Neural cell (in vitro differentiated cells): Measurements from ENCODE around the gene KCNT1.

Source experiments
- EP300 ChIP-seq: fragments of 450-650 bp; conservative IDR thresholded peaks from 2 replicates; pipeline ENCODE4 v1.6.1; 2014; ENCODE audit warnings: antibody characterized with exemption, mild to moderate bottlenecking, moderate library complexity; ENCODE audit not compliant: poor library complexity, severe bottlenecking
- EZH2 ChIP-seq: fragments of 200-600, 300-800 bp; shearing (Covaris generic), sonication (generic); IDR thresholded peaks from 2 replicates; pipeline ENCODE4 v1.6.1; 2014; ENCODE audit warnings: antibody characterized with exemption, low read length, borderline replicate concordance, mild to moderate bottlenecking; ENCODE audit not compliant: insufficient read depth, poor library complexity, severe bottlenecking
- MXI1 ChIP-seq: fragments of 450-650 bp; conservative IDR thresholded peaks from 2 replicates; pipeline ENCODE4 v1.6.1; 2014; ENCODE audit warnings: antibody characterized with exemption, mild to moderate bottlenecking; ENCODE audit not compliant: poor library complexity, severe bottlenecking
- POLR2AphosphoS5 ChIP-seq: IDR thresholded peaks from 2 replicates; pipeline ENCODE4 v1.6.1; 2012
- RAD21 ChIP-seq: fragments of 450-650 bp; conservative IDR thresholded peaks from 2 replicates; pipeline ENCODE4 v1.6.1; 2014; ENCODE audit warnings: antibody characterized with exemption, mild to moderate bottlenecking, moderate library complexity
- TAF1 ChIP-seq: IDR thresholded peaks from 2 replicates; pipeline ENCODE4 v1.6.1; 2012; ENCODE audit warnings: low read depth
- TF ChIP-seq, protein P1 (sequence below): fragments of 450-650 bp; IDR thresholded peaks from 2 replicates; pipeline ENCODE4 v1.5.1; 2014; ENCODE audit warnings: antibody characterized with exemption, mild to moderate bottlenecking, moderate library complexity; ENCODE audit not compliant: poor library complexity, severe bottlenecking
- TF ChIP-seq, protein P2 (sequence below): IDR thresholded peaks from 2 replicates; pipeline ENCODE4 v1.6.1; 2012; ENCODE audit warnings: borderline replicate concordance

DNA sequence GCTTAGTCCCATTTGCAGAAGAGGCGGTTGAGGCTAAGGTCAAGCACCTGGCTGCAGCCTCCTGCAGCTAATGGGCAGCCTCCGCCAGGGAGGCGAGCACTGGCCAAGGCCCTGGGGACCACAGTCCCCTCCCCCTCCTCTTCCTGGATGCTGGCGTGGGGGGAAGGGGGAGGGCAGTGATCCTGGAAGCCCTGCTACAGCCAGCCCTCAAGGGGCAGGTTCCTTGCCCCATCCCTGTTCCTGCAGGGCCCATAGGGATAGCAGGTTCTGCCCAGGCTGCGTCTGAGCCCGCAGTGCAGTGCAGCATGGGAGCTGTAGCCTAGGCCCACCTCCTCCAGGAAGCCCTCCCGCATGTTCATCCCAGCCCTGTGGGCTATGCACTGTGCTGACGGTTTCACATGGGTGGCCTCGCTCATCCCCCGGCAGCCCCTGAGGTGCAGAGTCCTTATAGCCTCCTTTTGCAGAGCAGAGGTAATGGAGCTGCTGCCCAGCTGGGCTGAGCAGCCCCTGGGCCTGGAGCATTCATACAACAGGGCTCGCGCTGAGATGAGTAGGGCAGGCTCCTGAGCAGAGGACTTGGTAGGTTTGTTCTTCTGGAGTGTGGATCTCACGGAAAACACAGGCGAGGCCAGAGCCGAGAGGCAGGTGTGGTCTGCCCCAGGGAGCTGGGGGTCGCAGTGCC lies 36.0 kb downstream of the KCNT1 start:
- TF ChIP-seq, protein P1, sequence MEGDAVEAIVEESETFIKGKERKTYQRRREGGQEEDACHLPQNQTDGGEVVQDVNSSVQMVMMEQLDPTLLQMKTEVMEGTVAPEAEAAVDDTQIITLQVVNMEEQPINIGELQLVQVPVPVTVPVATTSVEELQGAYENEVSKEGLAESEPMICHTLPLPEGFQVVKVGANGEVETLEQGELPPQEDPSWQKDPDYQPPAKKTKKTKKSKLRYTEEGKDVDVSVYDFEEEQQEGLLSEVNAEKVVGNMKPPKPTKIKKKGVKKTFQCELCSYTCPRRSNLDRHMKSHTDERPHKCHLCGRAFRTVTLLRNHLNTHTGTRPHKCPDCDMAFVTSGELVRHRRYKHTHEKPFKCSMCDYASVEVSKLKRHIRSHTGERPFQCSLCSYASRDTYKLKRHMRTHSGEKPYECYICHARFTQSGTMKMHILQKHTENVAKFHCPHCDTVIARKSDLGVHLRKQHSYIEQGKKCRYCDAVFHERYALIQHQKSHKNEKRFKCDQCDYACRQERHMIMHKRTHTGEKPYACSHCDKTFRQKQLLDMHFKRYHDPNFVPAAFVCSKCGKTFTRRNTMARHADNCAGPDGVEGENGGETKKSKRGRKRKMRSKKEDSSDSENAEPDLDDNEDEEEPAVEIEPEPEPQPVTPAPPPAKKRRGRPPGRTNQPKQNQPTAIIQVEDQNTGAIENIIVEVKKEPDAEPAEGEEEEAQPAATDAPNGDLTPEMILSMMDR: no peak
- no peak for TF ChIP-seq RAD21
- no peak for TF ChIP-seq EZH2
- no peak for TF ChIP-seq TAF1
- no peak for TF ChIP-seq MXI1
- no peak for TF ChIP-seq POLR2AphosphoS5
- TF ChIP-seq, protein P2, sequence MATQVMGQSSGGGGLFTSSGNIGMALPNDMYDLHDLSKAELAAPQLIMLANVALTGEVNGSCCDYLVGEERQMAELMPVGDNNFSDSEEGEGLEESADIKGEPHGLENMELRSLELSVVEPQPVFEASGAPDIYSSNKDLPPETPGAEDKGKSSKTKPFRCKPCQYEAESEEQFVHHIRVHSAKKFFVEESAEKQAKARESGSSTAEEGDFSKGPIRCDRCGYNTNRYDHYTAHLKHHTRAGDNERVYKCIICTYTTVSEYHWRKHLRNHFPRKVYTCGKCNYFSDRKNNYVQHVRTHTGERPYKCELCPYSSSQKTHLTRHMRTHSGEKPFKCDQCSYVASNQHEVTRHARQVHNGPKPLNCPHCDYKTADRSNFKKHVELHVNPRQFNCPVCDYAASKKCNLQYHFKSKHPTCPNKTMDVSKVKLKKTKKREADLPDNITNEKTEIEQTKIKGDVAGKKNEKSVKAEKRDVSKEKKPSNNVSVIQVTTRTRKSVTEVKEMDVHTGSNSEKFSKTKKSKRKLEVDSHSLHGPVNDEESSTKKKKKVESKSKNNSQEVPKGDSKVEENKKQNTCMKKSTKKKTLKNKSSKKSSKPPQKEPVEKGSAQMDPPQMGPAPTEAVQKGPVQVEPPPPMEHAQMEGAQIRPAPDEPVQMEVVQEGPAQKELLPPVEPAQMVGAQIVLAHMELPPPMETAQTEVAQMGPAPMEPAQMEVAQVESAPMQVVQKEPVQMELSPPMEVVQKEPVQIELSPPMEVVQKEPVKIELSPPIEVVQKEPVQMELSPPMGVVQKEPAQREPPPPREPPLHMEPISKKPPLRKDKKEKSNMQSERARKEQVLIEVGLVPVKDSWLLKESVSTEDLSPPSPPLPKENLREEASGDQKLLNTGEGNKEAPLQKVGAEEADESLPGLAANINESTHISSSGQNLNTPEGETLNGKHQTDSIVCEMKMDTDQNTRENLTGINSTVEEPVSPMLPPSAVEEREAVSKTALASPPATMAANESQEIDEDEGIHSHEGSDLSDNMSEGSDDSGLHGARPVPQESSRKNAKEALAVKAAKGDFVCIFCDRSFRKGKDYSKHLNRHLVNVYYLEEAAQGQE: no peak
- no peak for TF ChIP-seq EP300
